CD4-positive, CD25-positive, alpha-beta regulatory T cell (primary cell): ENCODE results near the gene FXYD2. TPM values are rescaled to one million over a fixed set of nuclear protein-coding genes. Genes with fewer than 3 reads are reported as not detected.

ENCODE experiments used
- ATAC-seq, 2 donors: fragments of 150-1000 bp; cut with Tn5 transposase; one replicate each; pipeline ENCODE4 v1.10.0; 2021; ENCODE audit warnings: low read depth in 2 of 2, moderate number of reproducible peaks in 2 of 2, moderate library complexity in 1 of 2
- DNase-seq, 3 donors: peaks; one replicate each; pipeline versions ENCODE4 v3.0.0 to v3.0.0-alpha.2; 2012 to 2022; ENCODE audit warnings: mixed read lengths in 1 of 3
- H3K27ac ChIP-seq: one replicate; pipeline ENCODE4 v1.7.0; 2013; ENCODE audit warnings: mild to moderate bottlenecking, low read length; ENCODE audit not compliant: insufficient read depth, poor library complexity, severe bottlenecking
- H3K27me3 ChIP-seq: one replicate; pipeline ENCODE4 v1.7.0; 2013; ENCODE audit warnings: low read length; ENCODE audit not compliant: control insufficient read depth, insufficient read depth
- H3K36me3 ChIP-seq: one replicate; pipeline ENCODE4 v1.7.0; 2013; ENCODE audit warnings: mild to moderate bottlenecking, low read length, moderate library complexity; ENCODE audit not compliant: control insufficient read depth, insufficient read depth
- H3K4me1 ChIP-seq: 2 replicates; pipeline ENCODE4 v1.7.0; 2013; ENCODE audit warnings: mild to moderate bottlenecking, low read length; ENCODE audit not compliant: insufficient read depth, control insufficient read depth, poor library complexity, severe bottlenecking
- H3K4me3 ChIP-seq: one replicate; pipeline ENCODE4 v1.7.0; 2013; ENCODE audit warnings: low read depth, mild to moderate bottlenecking, low read length, moderate library complexity
- H3K9me3 ChIP-seq, 2 experiments: 1 replicate in 1 of 2; 2 replicates in 1 of 2; pipeline ENCODE4 v1.7.0; 2013; ENCODE audit warnings: low read length in 2 of 2, mild to moderate bottlenecking in 1 of 2, moderate library complexity in 1 of 2; ENCODE audit not compliant: control insufficient read depth in 2 of 2
- H3K27ac Mint-ChIP-seq, 3 donors: one replicate each; pipeline ENCODE4 v1.8.0; 2020 to 2022; ENCODE audit warnings: mild to moderate bottlenecking in 3 of 3, mixed read lengths in 3 of 3, moderate library complexity in 2 of 3
- H3K27me3 Mint-ChIP-seq: one replicate; pipeline ENCODE4 v1.8.0; 2022; ENCODE audit warnings: mild to moderate bottlenecking, mixed read lengths
- H3K36me3 Mint-ChIP-seq: one replicate; pipeline ENCODE4 v1.8.0; 2020; ENCODE audit warnings: mixed read lengths
- H3K4me1 Mint-ChIP-seq, 4 donors: one replicate each; pipeline ENCODE4 v1.8.0; 2020 to 2022; ENCODE audit warnings: mixed read lengths in 4 of 4, mild to moderate bottlenecking in 1 of 4
- H3K4me3 Mint-ChIP-seq, 4 donors: one replicate each; pipeline ENCODE4 v1.8.0; 2020 to 2022; ENCODE audit warnings: mild to moderate bottlenecking in 4 of 4, mixed read lengths in 4 of 4, moderate library complexity in 3 of 4
- H3K9me3 Mint-ChIP-seq, 7 donors: one replicate each; pipeline ENCODE4 v1.8.0; 2020 to 2022; ENCODE audit warnings: mixed read lengths in 7 of 7, mild to moderate bottlenecking in 3 of 7, moderate library complexity in 2 of 7
- polyA plus RNA-seq, 4 donors: library from polyadenylated mRNA; unstranded; fragments of 300-500 nt; fragmentation: Illumina TruSeq; gene quantifications; one replicate each; pipeline ENCODE4 v1.2.3, GENCODE V29; 2021
- total RNA-seq: library from RNA; stranded (reverse); gene quantifications from one replicate; pipeline ENCODE4 v1.2.3, GENCODE V29; 2022

The FXYD2 gene
- total and polyA plus RNA-seq, 5 donors from 2014 or later = 4.0 to 88.9 (median 71.8) TPM

GRCh38 chr11:117820516-117820915, 4.0 kb downstream of the FXYD2 start:
- Mint-ChIP-seq H3K4me3 (no peak overlapping the region), H3K27ac (peak overlapping the region in 1 of 3 donors; percentile 54), H3K4me1 (peaks cover 11 to 66% (median 25%) of the 10 kb centered on the region in 4 donors), H3K36me3 (no peaks in the 10 kb centered on the region), H3K9me3 (no peaks in the 10 kb centered on the region), H3K27me3 (no peaks in the 10 kb centered on the region)
- Histone ChIP-seq H3K27ac (no peak overlapping the region), H3K4me1 (peaks cover 55% of the 10 kb centered on the region), H3K36me3 (no peaks in the 10 kb centered on the region), H3K27me3 (no peaks in the 10 kb centered on the region), H3K9me3 (no peaks in the 10 kb centered on the region), H3K4me3 (no peak overlapping the region)
- ATAC-seq = no peak
- no peak for DNase-seq

GRCh38 chr11:117820071-117820470, 4.5 kb downstream of the FXYD2 start:
- Mint-ChIP-seq H3K36me3 (no peaks in the 10 kb centered on the region), H3K9me3 (no peaks in the 10 kb centered on the region), H3K4me3 (no peak overlapping the region), H3K27ac (no peak overlapping the region), H3K4me1 (peaks cover 11 to 66% (median 28%) of the 10 kb centered on the region in 4 donors), H3K27me3 (no peaks in the 10 kb centered on the region)
- no peaks in the 10 kb centered on the region for H3K36me3 ChIP-seq
- peaks cover 60% of the 10 kb centered on the region for H3K4me1 ChIP-seq
- H3K4me3 ChIP-seq = no peak overlapping the region
- H3K27ac ChIP-seq = no peak overlapping the region
- no peaks in the 10 kb centered on the region for H3K9me3 ChIP-seq
- no peak for DNase-seq
- ATAC-seq = no peak
- H3K27me3 ChIP-seq = no peaks in the 10 kb centered on the region

- no peak for ATAC-seq
- no peak overlapping the region for H3K4me3 Mint-ChIP-seq
- H3K27me3 ChIP-seq = no peaks in the 10 kb centered on the region
- no peaks in the 10 kb centered on the region for H3K36me3 Mint-ChIP-seq
- no peak overlapping the region for H3K27ac Mint-ChIP-seq
- no peaks in the 10 kb centered on the region for H3K27me3 Mint-ChIP-seq
- no peak for DNase-seq
- H3K4me3 ChIP-seq = no peak overlapping the region
- H3K36me3 ChIP-seq = no peaks in the 10 kb centered on the region
- peaks cover 11 to 66% (median 32%) of the 10 kb centered on the region in 4 donors for H3K4me1 Mint-ChIP-seq
- peaks cover 66% of the 10 kb centered on the region for H3K4me1 ChIP-seq
- H3K9me3 ChIP-seq = no peaks in the 10 kb centered on the region
- H3K27ac ChIP-seq = no peak overlapping the region
- no peaks in the 10 kb centered on the region for H3K9me3 Mint-ChIP-seq
These were observed 5.2 kb downstream of the FXYD2 start for GRCh38 chr11:117819096-117820040.

GRCh38 chr11:117818041-117818873, 6.3 kb downstream of the FXYD2 start:
- no peaks in the 10 kb centered on the region for H3K36me3 ChIP-seq
- H3K36me3 Mint-ChIP-seq = no peaks in the 10 kb centered on the region
- peaks cover 57% of the 10 kb centered on the region for H3K4me1 ChIP-seq
- ATAC-seq = peak; percentile 6 to 22
- no peaks in the 10 kb centered on the region for H3K27me3 Mint-ChIP-seq
- peak overlapping the region in 2 of 4 donors; percentile 53 to 60 for H3K4me3 Mint-ChIP-seq
- DNase-seq = peak in 2 of 3 donors; percentile 22 to 39
- H3K9me3 Mint-ChIP-seq = no peaks in the 10 kb centered on the region
- H3K27me3 ChIP-seq = no peaks in the 10 kb centered on the region
- H3K4me1 Mint-ChIP-seq = peaks cover 9 to 61% (median 32%) of the 10 kb centered on the region in 4 donors
- H3K27ac ChIP-seq = peak overlapping the region; percentile 55
- no peak overlapping the region for H3K4me3 ChIP-seq
- peak overlapping the region; percentile 7 to 98 (median 95) for H3K27ac Mint-ChIP-seq
- H3K9me3 ChIP-seq = no peaks in the 10 kb centered on the region

GRCh38 chr11:117817368-117818040, 7.0 kb downstream of the FXYD2 start:
- Mint-ChIP-seq H3K4me1 (peaks cover 5 to 56% (median 27%) of the 10 kb centered on the region in 4 donors), H3K27me3 (no peaks in the 10 kb centered on the region), H3K4me3 (peak overlapping the region; percentile 51 to 88 (median 56)), H3K27ac (peak overlapping the region; percentile 73 to 98 (median 95)), H3K36me3 (no peaks in the 10 kb centered on the region), H3K9me3 (no peaks in the 10 kb centered on the region)
- peak; percentile 43 to 48 for ATAC-seq
- H3K27ac ChIP-seq = peak overlapping the region; percentile 55
- peak; percentile 69 to 82 (median 82) for DNase-seq
- no peaks in the 10 kb centered on the region for H3K9me3 ChIP-seq
- H3K4me3 ChIP-seq = peak overlapping the region; percentile 41
- no peaks in the 10 kb centered on the region for H3K36me3 ChIP-seq
- peaks cover 50% of the 10 kb centered on the region for H3K4me1 ChIP-seq
- H3K27me3 ChIP-seq = no peaks in the 10 kb centered on the region

GRCh38 chr11:117816846-117817367, 7.6 kb downstream of the FXYD2 start:
- Mint-ChIP-seq H3K4me3 (peak overlapping the region in 2 of 4 donors; percentile 53 to 60), H3K27ac (peak overlapping the region; percentile 73 to 98 (median 95)), H3K27me3 (no peaks in the 10 kb centered on the region), H3K4me1 (peaks cover 5 to 51% (median 27%) of the 10 kb centered on the region in 4 donors), H3K9me3 (no peaks in the 10 kb centered on the region), H3K36me3 (no peaks in the 10 kb centered on the region)
- Histone ChIP-seq H3K36me3 (no peaks in the 10 kb centered on the region), H3K4me3 (peak overlapping the region; percentile 41), H3K4me1 (peaks cover 44% of the 10 kb centered on the region), H3K27ac (peak overlapping the region; percentile 33), H3K9me3 (no peaks in the 10 kb centered on the region), H3K27me3 (no peaks in the 10 kb centered on the region)
- no peak for ATAC-seq
- DNase-seq = no peak
